GM18873 (cell line): ENCODE measurements around the gene ODC1.

Experiments
- ATAC-seq: cut with Tn5 transposase; IDR thresholded peaks from one replicate; pipeline ENCODE4 v1.9.1; 2021; ENCODE audit warnings: mild to moderate bottlenecking, moderate library complexity, moderate number of reproducible peaks; ENCODE audit not compliant: unreplicated experiment, low FRiP score

The ODC1 gene

DNA sequence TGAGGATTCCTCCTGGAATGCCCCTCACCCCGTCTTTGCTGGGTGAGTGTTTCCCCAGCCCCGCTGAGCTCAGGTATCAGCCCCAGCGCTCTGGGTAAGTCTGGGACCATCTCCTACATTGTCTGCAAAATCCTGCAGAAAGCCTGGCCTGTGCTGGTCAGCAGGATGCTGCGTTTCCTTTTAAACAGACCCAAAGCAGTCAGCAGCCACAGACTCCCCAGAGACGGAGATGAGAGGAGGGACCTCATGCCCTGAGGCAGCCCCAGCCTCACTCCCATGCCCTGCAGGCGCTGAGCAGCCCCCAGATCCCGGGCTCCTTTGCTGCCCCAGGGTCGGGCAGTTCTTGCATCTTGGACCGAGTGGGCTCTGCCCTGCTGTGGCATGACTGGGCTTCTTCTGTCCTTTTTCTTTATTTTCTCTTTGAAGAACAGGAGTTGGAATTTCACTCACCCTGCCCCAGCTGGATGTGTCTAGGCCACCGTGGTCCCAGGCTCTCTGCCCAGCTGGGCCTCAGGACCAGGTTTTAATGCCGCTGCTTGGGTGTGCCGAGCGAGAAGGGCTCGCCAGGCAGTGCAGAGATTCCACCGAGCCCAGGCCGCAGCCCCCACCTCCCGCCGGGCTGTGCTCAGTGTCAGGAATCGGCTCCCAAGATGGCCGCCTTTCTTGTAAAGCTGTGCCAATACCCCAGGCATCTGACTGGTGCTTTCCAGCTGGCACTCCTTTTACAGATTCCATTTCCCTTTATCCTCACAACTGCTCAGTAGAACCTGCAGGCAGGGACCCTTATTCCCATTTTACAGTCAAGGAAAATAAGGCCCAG, 43.6 kb downstream of the ODC1 start:
- ATAC-seq = no peak

DNA sequence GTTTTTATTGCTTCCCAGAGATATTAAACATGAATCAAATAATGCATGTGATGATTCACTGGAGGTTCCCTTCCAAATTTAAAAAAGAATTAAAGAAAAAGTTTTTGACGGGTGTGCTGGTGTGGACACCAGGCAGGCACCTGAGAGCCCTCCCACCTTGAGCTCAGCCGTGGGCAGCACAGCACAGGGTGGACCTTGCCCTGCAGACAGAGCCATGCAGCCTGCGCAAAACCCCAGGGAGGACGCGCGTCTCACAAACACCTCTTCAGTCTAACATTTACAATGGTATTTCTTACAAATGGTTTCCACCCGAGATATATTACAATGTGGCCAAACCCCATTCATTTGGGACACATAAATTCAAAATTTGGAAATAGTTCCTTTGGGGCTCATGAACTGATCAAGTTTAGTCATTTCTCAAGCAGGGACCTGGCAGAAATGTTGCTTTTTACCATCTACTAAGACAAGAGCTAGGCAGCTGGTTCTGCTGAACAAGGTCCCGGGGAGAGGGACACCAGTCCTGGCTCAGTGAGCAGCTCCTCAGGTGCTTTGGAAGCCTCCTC, 45.4 kb downstream of the ODC1 start:
- ATAC-seq = no peak

DNA sequence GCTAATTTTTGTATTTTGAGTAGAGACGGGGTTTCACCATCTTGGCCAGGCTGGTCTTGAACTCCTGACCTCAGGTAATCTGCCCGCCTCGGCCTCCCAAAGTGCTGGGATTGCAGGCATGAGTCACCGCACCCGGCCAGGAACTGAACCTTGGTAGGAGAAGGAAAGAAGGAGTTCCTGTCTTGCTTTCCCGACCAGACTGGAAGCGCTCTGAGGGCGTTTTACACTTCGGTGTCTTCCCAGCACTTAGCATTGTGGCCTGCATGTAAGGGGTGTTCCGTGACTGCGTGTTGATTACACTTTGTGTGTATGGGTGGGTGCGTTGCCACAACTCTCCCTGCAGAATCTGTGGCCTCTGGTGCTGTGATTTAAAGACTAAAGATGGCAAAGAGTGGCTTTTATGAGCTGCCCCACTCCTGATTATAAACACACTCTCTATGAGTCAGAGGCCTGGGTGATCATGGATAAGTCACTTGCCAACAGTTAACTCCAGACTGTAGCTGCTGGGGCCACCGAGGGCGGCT, 46.0 kb downstream of the ODC1 start:
- ATAC-seq = no peak

DNA sequence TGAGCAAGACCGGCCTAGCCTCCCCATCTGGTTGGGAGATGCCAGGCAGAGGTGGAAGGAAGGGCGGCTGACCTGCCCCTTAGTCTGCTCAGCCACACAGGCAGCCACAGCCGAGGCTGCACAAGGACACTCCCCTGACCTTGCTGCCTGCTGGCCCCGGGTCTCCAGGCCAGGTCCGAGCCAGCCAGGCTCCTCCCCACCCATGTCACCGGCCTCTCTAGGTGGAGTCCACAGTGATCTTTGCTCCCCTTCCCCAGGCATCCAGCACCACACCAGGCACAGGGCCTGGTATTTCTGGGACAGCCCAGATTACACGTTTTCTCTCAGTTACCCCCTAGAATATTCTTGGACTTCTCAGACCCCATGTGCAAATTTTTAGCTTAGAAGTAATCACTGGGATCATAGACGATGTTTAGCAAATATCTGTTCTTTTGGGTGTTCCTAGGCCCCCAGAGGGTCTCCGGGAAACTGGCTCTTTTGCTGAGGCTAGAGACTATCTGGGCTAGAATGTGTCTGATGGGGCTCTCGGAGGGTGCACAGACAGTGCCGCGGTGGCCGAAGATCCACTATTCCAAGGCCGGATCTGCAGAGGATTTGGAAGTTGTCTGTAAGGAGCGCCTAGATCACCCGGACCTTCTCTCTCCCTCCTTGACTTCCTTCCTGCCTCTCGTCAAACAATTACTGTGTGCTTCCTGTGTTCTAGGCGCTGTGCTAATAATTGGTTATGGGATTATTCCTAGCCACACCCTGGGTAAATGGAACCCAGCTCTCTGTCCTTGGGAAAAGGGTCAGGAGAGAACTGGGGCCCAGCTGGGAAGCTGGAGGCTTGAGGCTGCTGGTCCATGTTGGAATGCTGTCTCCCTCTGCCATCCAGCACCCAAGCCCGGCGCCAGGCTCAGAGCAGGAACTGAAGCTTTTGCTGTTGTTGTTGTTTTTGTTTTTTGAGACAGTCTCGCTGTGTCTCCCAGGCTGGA, 46.9 kb downstream of the ODC1 start:
- no peak for ATAC-seq

DNA sequence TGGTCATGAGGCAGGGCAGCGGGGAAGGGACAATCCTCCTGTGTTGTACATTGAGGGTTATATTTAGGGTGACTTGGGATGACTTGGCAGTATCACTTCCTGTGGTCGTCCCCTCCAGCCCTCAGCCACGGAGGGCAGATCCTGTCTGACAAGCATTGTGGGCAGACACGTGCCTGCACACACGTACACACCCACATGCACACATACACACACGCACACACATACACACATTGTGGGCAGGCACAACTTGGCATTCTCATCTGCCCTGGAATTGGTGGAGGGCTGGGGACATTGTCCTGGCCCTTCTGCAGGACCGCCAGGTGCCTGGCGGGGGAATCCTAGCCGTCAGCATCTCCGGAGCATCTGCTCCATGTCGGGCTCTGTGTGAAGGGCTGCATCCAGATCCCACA, 47.6 kb downstream of the ODC1 start:
- no peak for ATAC-seq

DNA sequence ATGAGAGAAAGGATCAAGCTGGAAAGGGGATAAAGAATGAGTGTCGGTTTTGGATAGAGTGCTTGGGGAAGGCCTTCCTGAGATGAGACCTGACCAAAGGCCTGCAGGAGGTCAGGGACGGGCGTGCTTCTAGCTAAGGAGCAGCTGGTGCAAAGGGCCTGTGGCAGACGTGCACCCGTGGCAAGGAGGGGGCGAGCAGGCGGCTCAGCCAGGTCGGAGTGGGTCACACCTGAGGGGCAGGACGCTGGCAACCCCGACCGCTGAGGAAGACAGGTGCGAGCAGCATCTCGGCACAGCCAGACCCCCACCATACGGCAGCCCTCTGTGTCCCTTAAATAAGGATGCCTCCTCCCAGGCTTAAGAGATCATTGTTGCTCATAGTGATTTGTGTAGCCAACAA, 48.1 kb downstream of the ODC1 start:
- ATAC-seq = no peak

DNA sequence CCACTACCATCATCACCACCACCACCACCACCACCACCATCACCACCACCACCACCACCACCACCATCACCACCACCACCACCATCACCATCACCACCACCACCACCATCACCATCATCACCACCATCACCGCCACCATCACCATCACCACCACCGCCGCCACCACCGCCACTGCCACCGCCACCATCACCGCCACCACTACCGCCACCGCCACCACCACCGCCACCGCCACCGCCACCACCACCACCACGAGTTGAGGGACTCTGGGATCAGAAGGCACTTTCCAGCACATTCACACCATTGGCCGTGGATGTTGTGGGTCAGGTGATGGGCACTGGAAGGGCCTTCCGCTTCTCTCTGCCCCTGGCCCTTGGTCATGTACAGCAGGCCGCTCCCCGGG, 48.8 kb downstream of the ODC1 start:
- ATAC-seq = no peak

DNA sequence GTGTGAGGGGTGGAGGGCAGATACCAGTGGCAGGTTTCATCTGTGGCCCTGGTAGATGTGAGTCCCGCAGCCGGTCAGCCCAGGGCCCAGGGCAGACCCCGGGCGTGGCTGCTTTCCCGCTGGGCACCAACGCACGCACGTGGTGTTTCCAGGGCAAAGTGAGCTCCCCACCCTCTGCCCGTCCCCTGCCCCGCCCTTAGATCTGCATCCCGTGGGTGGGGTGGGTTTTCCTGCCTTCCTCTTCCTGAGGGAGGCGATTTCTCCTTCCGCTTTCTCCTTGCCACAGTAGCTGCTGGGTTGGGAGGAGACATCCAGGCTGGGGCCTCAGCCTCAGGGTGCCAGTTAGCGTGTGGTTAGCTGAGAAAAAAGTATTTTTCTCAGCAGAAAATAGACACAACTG, 49.6 kb downstream of the ODC1 start:
- ATAC-seq = no peak

DNA sequence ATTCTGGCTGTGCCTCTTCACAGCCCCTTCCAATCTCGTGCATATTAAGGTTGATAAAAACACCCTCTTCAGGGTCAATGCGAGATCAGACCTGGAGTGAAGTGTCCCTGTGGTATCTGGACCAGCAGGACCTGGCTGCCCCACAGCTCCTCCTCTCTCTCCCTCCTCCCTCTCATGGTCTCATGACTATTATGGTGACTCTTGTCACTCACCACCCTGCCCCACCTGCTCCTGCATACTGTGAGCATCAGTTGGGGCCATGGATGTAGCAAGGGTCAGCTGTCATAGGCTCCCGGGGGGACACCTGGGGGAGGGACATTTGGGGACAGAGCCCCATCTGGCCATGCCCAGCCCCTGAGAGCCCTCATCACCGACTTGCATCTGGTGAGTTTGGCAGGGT, 50.2 kb downstream of the ODC1 start:
- no peak for ATAC-seq

DNA sequence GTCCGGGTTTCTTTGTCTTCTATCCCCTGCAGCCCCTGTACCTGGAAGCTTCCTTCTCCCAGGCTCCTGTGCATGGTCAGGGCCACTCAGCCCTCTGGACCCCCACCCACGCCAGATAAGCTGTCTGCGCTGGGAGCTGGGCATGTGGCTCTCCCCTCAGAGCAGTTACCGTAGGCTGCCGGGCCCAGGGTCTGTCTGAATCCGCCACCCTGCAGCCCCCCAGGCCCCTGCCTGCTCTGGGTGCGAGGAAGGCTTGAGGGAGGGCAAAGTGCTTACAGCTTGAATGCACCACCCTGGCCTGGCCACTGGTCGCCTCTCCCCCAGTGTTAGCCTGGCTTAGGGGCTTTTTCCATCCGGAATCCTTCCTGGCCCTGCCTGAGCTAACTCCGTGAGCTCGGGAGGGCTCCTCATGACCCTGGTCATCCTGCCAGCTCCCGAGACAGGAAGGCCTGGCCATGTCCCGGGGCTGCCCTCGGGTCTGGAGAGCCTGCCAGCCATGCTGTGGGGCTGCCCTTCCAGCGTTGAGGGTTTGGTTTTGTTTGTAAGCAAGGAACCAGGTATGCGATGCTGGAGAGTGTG, 50.7 kb downstream of the ODC1 start:
- ATAC-seq = no peak

DNA sequence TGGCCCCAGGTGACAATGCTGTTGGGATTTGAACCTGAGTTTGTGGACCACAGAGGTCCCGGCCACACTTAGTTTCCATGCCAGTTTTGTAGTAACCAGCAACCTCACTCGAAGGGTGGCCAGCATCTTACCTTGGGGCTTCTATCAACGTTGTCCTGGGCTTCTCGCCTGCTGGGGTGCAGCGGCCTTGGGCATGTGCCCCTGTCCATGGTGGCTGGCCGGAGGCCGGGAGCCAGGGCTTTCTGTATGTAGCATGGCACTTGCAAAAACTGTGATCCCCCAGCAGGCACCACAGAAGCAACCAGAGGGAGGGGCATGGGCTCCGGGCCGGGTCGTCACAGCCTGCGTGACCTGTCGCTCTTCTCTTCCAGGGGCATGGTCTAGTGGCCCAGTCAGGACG, 51.7 kb downstream of the ODC1 start:
- ATAC-seq = no peak

DNA sequence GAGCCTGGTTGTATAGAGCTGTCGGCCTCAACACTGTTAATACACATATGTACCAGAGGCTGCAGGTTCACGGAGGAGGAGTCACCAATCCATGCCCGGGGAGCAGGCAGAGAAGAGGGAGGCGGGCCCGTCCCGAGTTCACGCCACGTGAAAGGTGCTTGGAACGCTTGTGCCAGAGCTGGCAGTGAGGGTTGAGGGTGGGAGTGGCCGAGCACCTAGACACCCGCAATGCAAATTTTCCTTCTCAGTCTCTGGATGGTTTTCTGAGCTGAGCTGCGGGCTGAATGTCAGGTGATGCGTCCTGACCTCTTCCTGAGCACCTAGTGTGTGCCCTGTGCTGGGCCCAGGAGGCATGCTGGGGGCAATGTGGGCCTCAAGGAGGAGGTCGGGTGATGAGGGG, 52.2 kb downstream of the ODC1 start:
- ATAC-seq = no peak

DNA sequence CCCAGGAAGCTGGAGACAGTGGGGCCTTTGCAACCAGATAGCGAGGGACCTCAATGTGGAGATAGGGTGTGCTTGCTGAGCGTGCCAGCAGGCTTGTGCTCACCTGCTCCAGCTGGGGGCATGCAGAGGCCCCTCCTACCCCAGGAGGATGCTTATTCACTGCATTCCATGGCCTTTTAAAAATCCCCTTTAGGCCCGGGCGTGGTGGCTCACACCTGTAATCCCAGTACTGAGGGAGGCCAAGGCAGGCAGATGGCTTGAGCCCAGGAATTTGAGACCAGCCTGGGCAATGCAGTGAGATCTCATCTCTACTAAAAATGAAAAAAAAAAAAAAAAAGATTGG, 54.5 kb downstream of the ODC1 start:
- no peak for ATAC-seq

DNA sequence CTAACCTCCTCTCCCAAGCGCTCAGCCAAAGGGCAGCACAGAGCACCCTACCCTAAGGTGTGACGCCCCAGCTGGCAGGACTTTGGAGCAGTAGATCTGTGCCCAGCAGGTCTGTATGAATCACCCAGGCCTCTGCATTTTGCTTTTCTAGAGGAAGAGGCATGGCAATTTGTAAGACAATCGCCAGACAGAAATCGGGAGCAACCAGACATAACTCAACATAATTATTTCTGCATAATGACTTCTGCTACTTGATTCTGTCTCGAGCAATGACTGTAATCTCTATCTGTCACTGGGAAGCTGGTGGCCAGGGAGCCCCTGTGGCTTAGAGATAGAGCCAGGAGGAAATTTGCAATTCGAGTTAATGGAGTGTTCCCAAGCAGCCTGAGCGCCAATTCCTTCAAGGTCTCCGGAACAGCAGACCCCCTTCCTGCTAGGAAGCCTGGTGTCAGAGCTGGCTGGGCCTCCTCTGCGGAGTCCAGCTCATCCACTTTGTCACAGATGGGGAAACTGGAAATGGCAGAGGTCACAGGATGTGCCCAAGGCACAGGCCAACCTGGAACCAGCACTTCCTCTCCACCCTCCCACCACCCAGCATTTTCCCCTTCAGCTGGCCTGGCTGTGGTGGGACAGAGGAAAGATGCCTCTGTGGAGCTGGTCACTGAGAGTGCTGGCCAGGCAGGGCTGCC, 55.0 kb downstream of the ODC1 start:
- ATAC-seq = no peak

DNA sequence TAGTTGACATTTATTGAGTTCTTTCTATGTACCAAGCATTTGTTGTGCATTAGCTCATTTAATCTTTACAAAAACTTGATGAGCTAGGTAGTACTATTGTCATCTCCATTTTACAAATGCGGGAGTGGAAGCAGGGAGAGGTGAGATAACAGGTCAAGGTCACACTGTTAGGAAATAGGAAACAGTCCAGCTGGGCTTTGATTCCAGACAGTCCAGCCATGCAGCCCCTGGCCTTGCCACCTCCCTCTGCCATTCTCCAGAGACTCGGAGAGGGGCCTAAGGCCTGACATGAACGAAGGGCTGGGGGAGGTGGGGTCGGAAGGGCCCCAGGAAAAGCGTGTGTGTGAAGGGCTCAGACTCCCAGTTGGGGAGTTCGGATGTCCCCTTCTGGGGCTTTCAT, 55.6 kb downstream of the ODC1 start:
- no peak for ATAC-seq

DNA sequence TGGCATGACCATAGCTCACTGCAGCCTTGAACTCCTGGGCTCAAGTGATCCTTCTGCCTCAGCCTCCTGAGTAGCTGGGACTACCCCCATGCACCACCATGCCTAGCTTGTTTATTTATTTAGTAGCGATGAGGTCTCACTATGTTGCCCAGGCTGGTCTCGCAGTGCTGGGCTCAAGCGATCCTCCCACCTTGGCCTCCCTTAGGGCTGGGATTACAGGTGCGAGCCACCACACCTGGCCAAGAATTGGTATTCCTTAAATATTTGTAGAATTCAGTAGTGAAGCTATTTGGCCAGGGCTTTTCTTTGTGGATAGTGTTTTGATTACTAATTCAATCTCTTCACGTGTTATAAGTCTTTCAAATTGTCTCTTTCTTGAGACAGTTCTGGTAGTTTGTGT, 56.0 kb downstream of the ODC1 start:
- no peak for ATAC-seq

DNA sequence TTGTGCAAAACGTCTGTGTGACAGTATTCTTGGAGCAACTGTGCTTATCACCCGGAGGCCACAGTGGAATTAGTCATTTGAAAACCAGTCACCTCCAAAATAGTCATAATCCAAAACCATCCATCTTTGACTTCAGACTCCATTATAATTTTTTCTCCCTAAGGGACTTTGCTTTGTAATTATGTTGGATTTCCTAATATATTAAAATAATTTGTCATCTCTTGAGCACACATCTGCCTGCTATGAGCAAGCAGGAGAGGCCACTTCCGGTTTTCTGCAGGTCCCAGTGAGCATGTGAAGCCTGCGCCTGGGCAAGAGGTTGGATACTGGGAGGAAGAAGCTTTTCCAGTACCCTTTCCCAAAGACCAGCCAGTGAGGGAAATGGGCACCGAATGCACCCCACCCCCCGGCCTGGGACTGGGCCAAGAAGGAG, 57.7 kb downstream of the ODC1 start:
- ATAC-seq = no peak
